SK-N-SH treated with all-trans-retinoic acid at 6 μM for 48 hours (cell line): ENCODE results near the gene PKD1.

ENCODE experiments used
- ATAC-seq: fragments of 200-7000 bp; cut with Tn5 transposase; 3 replicates; pipeline ENCODE4 v1.9.1; 2020; ENCODE audit warnings: mild to moderate bottlenecking, moderate library complexity
- ARNTL ChIP-seq: fragments of 450-650 bp; formaldehyde crosslinking; IDR thresholded peaks from 2 replicates; pipeline ENCODE4 v1.5.0; 2020; ENCODE audit warnings: low read depth, mild to moderate bottlenecking, moderate library complexity, borderline replicate concordance
- BACH2 ChIP-seq: fragments of 250-450 bp; sonication (Bioruptor Pico); IDR thresholded peaks from 2 replicates; pipeline ENCODE4 v1.9.0; 2021; ENCODE audit warnings: mild to moderate bottlenecking, borderline replicate concordance
- CSDC2 ChIP-seq: fragments of 250-450 bp; sonication (Bioruptor Pico); IDR thresholded peaks from 2 replicates; pipeline ENCODE4 v1.5.0; 2020; ENCODE audit warnings: mild to moderate bottlenecking, moderate library complexity
- ESRRG ChIP-seq: fragments of 250-450 bp; sonication (Bioruptor Pico); IDR thresholded peaks from 2 replicates; pipeline ENCODE4 v1.6.1; 2021; ENCODE audit warnings: mild to moderate bottlenecking
- GLIS3 ChIP-seq: fragments of 250-450 bp; sonication (Bioruptor Pico); IDR thresholded peaks from 2 replicates; pipeline ENCODE4 v1.5.0; 2020; ENCODE audit warnings: mild to moderate bottlenecking, moderate library complexity
- ISL1 ChIP-seq: fragments of 250-450 bp; sonication (Bioruptor Pico); IDR thresholded peaks from 2 replicates; pipeline ENCODE4 v2.1.2; 2022; ENCODE audit warnings: mild to moderate bottlenecking, moderate library complexity
- OSR1 ChIP-seq: fragments of 250-450 bp; sonication (Bioruptor Pico); IDR thresholded peaks from 2 replicates; pipeline ENCODE4 v1.8.0; 2022; ENCODE audit warnings: moderate library complexity, mild to moderate bottlenecking, inconsistent platforms
- PPARA ChIP-seq: fragments of 250-450 bp; sonication (Bioruptor Pico); IDR thresholded peaks from 2 replicates; pipeline ENCODE4 v1.5.0; 2020; ENCODE audit warnings: mild to moderate bottlenecking, borderline replicate concordance
- RARB ChIP-seq: fragments of 250-450 bp; sonication (Bioruptor Pico); IDR thresholded peaks from 2 replicates; pipeline ENCODE4 v1.8.0; 2021; ENCODE audit warnings: mild to moderate bottlenecking, moderate library complexity
- TOX ChIP-seq: fragments of 250-450 bp; sonication (Bioruptor Pico); IDR thresholded peaks from 2 replicates; pipeline ENCODE4 v1.8.0; 2021; ENCODE audit warnings: mild to moderate bottlenecking, moderate library complexity, borderline replicate concordance
- ZC3H10 ChIP-seq: fragments of 250-450 bp; sonication (Bioruptor Pico); IDR thresholded peaks from 2 replicates; pipeline ENCODE4 v1.5.1; 2021; ENCODE audit warnings: mild to moderate bottlenecking, moderate library complexity
- ZFP3 ChIP-seq: fragments of 250-450 bp; sonication (Bioruptor Pico); IDR thresholded peaks from 2 replicates; pipeline ENCODE4 v1.5.0; 2020; ENCODE audit warnings: mild to moderate bottlenecking, moderate library complexity
- ZFP30 ChIP-seq: fragments of 450-650 bp; formaldehyde crosslinking; IDR thresholded peaks from 2 replicates; pipeline ENCODE4 v1.5.0; 2022; ENCODE audit warnings: mild to moderate bottlenecking, moderate library complexity
- ZNF565 ChIP-seq: fragments of 450-650 bp; formaldehyde crosslinking; conservative IDR thresholded peaks from 2 replicates; pipeline ENCODE4 v1.5.0; 2020; ENCODE audit warnings: low read depth, mild to moderate bottlenecking, moderate library complexity
- ZNF70 ChIP-seq: fragments of 450-650 bp; formaldehyde crosslinking; IDR thresholded peaks from 2 replicates; pipeline ENCODE4 v1.5.0; 2020; ENCODE audit warnings: mild to moderate bottlenecking, moderate library complexity
- TF ChIP-seq, protein P1 (sequence below): fragments of 250-450 bp; sonication (Bioruptor Pico); IDR thresholded peaks from 2 replicates; pipeline ENCODE4 v1.5.1; 2020; ENCODE audit warnings: low read depth, mild to moderate bottlenecking, moderate library complexity
- TF ChIP-seq, protein P2 (sequence below): fragments of 250-450 bp; sonication (Bioruptor Pico); IDR thresholded peaks from 2 replicates; pipeline ENCODE4 v1.8.0; 2021; ENCODE audit warnings: low read depth, mild to moderate bottlenecking, moderate library complexity, borderline replicate concordance
- TF ChIP-seq, protein P3 (sequence below): fragments of 250-450 bp; sonication (Bioruptor Pico); IDR thresholded peaks from 2 replicates; pipeline ENCODE4 v1.5.1; 2021; ENCODE audit warnings: mild to moderate bottlenecking, moderate library complexity
- TF ChIP-seq, protein P4 (sequence below): fragments of 250-450 bp; sonication (Bioruptor Pico); IDR thresholded peaks from 2 replicates; pipeline ENCODE4 v1.8.0; 2020; ENCODE audit warnings: mild to moderate bottlenecking, moderate library complexity, borderline replicate concordance
- TF ChIP-seq, protein P5 (sequence below): fragments of 250-450 bp; sonication (Bioruptor Pico); IDR thresholded peaks from 2 replicates; pipeline ENCODE4 v1.5.0; 2020; ENCODE audit warnings: mild to moderate bottlenecking, moderate library complexity

Gene PKD1

DNA sequence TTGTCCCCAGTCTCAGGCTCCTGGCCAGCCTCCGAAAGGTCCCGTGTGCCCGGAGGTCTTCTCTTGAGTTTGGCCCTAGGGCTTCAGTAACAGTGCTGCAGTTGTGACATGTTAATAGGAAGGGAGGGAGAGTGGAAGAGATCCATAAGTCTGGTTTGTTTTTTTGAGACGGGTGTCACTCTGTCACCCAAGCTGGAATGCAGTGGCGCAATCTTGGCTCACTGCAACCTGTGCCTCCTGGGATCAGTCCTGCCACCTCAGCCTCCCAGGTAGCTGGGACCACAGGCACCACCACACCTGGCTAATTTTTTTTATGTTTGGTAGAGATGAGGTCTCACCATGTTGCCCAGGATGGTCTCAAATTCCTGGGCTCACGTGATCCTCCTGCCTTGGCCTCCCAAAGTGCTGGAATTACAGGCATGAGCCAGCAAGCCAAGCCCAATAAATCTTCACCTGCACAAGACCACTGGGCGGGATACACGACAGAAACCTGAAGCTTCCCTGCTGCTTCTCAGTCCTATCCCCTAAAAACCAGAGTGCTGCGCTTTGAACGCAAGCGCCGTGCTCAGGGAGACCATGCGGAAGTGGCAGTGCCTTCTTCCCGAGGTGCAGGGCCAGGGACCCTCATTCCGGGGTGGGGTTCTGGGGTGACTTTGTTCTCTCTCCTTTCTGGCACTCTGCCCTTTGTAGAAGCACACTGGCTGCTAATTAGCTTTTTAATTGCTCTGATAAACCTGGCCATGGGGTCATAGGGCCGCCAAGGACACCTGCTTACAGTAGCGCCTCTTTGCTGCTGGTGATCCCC lies 30.8 kb upstream of the PKD1 start:
- TF ChIP-seq, protein P1, sequence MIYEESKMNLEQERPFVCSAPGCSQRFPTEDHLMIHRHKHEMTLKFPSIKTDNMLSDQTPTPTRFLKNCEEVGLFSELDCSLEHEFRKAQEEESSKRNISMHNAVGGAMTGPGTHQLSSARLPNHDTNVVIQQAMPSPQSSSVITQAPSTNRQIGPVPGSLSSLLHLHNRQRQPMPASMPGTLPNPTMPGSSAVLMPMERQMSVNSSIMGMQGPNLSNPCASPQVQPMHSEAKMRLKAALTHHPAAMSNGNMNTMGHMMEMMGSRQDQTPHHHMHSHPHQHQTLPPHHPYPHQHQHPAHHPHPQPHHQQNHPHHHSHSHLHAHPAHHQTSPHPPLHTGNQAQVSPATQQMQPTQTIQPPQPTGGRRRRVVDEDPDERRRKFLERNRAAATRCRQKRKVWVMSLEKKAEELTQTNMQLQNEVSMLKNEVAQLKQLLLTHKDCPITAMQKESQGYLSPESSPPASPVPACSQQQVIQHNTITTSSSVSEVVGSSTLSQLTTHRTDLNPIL: no peak
- TF ChIP-seq ZFP3 (no peak), ZC3H10 (CRISPR knock-in tag) (no peak)
- TF ChIP-seq, protein P2, sequence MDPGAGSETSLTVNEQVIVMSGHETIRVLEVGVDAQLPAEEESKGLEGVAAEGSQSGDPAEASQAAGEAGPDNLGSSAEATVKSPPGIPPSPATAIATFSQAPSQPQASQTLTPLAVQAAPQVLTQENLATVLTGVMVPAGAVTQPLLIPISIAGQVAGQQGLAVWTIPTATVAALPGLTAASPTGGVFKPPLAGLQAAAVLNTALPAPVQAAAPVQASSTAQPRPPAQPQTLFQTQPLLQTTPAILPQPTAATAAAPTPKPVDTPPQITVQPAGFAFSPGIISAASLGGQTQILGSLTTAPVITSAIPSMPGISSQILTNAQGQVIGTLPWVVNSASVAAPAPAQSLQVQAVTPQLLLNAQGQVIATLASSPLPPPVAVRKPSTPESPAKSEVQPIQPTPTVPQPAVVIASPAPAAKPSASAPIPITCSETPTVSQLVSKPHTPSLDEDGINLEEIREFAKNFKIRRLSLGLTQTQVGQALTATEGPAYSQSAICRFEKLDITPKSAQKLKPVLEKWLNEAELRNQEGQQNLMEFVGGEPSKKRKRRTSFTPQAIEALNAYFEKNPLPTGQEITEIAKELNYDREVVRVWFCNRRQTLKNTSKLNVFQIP: no peak
- no peak for ATAC-seq

DNA sequence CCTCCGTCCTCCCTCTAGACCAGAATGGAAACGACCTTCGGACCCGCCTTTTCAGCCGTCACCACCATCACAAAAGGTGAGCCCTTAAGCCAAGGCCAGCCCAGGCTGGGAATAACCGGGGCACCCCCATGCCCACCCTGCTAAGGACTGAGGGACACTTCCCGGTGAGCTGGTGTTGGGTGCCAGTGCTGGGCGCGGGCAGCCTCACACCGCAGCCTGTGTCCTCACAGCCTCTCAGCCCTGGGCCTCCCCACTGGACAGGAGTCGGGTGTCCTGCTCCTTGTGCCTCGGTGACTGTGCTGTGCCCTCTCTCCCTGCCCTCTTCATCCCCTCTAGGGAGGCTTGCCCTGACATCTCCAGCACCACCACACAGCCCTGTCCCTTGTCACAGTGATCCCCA lies 30.2 kb upstream of the PKD1 start:
- ATAC-seq: no peak
- TF ChIP-seq PPARA (CRISPR knock-in tag) (no peak), ISL1 (no peak)

DNA sequence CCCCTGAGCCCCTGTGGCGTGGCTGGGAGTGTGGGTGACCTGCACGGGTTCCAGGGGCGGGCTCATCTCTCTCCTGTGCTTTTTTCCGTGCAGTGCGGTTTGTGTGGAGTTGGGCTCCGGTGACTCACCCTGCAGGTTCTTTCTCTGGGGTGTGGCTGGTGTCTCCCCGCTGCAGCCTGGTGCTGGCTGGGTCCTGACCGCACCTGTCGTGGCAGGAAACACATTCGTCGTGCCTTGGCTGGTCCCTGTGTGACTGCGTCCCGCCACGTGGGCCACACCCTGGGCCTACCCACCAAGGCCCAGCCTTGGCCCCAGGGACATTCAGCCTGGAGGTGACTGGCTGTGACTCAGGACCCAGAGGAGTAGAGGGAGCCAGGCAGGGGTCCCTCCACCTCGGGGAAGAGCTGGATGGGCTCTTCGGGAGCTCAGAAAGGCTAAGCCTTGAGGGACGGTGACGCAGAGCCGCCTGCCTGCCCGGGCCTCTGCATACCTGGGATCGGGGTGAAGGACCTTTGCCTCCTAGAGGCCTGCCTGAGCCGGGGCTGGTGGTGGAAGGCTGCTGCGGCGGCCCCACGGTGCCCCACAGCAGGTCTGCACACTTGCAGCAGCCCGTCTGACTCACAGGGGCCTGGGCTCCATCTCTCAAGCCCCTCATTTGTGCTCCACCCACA lies 27.6 kb upstream of the PKD1 start:
- TF ChIP-seq ARNTL (CRISPR knock-in tag) (no peak), RARB (CRISPR knock-in tag) (no peak), TOX (CRISPR knock-in tag) (no peak), ZNF565 (no peak), ESRRG (CRISPR knock-in tag) (no peak), ZFP3 (no peak), PPARA (CRISPR knock-in tag) (no peak), ZFP30 (CRISPR knock-in tag) (no peak), BACH2 (CRISPR knock-in tag) (no peak), GLIS3 (CRISPR knock-in tag) (no peak)
- TF ChIP-seq, protein P3, sequence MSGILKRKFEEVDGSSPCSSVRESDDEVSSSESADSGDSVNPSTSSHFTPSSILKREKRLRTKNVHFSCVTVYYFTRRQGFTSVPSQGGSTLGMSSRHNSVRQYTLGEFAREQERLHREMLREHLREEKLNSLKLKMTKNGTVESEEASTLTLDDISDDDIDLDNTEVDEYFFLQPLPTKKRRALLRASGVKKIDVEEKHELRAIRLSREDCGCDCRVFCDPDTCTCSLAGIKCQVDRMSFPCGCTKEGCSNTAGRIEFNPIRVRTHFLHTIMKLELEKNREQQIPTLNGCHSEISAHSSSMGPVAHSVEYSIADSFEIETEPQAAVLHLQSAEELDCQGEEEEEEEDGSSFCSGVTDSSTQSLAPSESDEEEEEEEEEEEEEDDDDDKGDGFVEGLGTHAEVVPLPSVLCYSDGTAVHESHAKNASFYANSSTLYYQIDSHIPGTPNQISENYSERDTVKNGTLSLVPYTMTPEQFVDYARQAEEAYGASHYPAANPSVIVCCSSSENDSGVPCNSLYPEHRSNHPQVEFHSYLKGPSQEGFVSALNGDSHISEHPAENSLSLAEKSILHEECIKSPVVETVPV (CRISPR knock-in tag): no peak
- TF ChIP-seq, protein P1: no peak
- TF ChIP-seq, protein P4, sequence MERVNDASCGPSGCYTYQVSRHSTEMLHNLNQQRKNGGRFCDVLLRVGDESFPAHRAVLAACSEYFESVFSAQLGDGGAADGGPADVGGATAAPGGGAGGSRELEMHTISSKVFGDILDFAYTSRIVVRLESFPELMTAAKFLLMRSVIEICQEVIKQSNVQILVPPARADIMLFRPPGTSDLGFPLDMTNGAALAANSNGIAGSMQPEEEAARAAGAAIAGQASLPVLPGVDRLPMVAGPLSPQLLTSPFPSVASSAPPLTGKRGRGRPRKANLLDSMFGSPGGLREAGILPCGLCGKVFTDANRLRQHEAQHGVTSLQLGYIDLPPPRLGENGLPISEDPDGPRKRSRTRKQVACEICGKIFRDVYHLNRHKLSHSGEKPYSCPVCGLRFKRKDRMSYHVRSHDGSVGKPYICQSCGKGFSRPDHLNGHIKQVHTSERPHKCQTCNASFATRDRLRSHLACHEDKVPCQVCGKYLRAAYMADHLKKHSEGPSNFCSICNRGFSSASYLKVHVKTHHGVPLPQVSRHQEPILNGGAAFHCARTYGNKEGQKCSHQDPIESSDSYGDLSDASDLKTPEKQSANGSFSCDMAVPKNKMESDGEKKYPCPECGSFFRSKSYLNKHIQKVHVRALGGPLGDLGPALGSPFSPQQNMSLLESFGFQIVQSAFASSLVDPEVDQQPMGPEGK (CRISPR knock-in tag): no peak
- ATAC-seq: no peak

DNA sequence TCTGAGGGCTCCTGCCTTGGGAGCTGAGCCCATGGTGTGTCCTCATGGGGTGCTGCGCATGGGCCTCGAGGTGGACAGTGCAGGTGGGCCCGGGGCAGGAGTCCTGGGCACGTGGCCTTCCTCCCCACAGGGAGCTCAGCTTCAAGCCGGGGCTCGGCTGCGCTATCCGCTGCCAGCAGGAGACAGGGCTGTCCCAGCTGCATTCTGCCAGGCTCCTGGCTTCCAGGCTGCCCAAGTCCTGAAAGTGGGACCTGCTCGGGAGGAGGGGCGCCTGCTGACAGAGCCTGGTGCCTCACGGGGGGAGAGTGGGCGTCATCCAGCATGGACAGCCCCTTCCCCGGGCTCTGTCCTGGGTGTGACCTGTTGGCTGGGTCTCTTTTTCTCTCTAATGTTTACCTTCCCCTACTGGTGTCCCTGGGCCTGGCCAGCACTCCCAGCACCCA lies 27.0 kb upstream of the PKD1 start:
- no peak for ATAC-seq
- TF ChIP-seq, protein P5, sequence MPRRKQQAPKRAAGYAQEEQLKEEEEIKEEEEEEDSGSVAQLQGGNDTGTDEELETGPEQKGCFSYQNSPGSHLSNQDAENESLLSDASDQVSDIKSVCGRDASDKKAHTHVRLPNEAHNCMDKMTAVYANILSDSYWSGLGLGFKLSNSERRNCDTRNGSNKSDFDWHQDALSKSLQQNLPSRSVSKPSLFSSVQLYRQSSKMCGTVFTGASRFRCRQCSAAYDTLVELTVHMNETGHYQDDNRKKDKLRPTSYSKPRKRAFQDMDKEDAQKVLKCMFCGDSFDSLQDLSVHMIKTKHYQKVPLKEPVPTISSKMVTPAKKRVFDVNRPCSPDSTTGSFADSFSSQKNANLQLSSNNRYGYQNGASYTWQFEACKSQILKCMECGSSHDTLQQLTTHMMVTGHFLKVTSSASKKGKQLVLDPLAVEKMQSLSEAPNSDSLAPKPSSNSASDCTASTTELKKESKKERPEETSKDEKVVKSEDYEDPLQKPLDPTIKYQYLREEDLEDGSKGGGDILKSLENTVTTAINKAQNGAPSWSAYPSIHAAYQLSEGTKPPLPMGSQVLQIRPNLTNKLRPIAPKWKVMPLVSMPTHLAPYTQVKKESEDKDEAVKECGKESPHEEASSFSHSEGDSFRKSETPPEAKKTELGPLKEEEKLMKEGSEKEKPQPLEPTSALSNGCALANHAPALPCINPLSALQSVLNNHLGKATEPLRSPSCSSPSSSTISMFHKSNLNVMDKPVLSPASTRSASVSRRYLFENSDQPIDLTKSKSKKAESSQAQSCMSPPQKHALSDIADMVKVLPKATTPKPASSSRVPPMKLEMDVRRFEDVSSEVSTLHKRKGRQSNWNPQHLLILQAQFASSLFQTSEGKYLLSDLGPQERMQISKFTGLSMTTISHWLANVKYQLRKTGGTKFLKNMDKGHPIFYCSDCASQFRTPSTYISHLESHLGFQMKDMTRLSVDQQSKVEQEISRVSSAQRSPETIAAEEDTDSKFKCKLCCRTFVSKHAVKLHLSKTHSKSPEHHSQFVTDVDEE (CRISPR knock-in tag): no peak
- TF ChIP-seq OSR1 (no peak), PPARA (CRISPR knock-in tag) (no peak), ZC3H10 (CRISPR knock-in tag) (no peak), TOX (CRISPR knock-in tag) (no peak), CSDC2 (no peak), ZNF70 (CRISPR knock-in tag) (no peak), ZFP3 (no peak)
- TF ChIP-seq, protein P2: no peak
- TF ChIP-seq, protein P4 (CRISPR knock-in tag): no peak
